Astrocyte (in vitro differentiated cells and primary cell): ENCODE data around the gene NETO2. TPM values are rescaled to one million over a fixed set of nuclear protein-coding genes. Genes with fewer than 3 reads are reported as not detected.

Experiments used
- DNase-seq: peaks from one replicate; pipeline ENCODE4 v3.0.0-alpha.2; 2010; ENCODE audit warnings: low read depth
- FAIRE-seq: peaks from 2 replicates; lab custom pipeline; 2011; peaks lifted over from hg19 to GRCh38; lab: Jason Lieb, UNC
- H2AFZ ChIP-seq: 2 replicates; pipeline ENCODE4 v1.6.0; 2012; ENCODE audit warnings: low read depth, low read length, inconsistent platforms
- H3K27ac ChIP-seq: 2 replicates; pipeline ENCODE4 v1.5.1; 2011; ENCODE audit warnings: low read depth, low read length, inconsistent platforms
- H3K27me3 ChIP-seq: 2 replicates; pipeline ENCODE4 v1.6.0; 2011; ENCODE audit warnings: low read length, inconsistent platforms; ENCODE audit not compliant: insufficient read depth
- H3K36me3 ChIP-seq: 2 replicates; pipeline ENCODE4 v1.5.1; 2011; ENCODE audit warnings: low read length, inconsistent platforms; ENCODE audit not compliant: insufficient read depth
- H3K4me1 ChIP-seq: 2 replicates; pipeline ENCODE4 v1.5.1; 2011; ENCODE audit warnings: low read length, inconsistent platforms; ENCODE audit not compliant: insufficient read depth
- H3K4me2 ChIP-seq: 2 replicates; pipeline ENCODE4 v1.6.0; 2012; ENCODE audit warnings: low read length, inconsistent platforms
- H3K4me3 ChIP-seq: 2 replicates; pipeline ENCODE4 v1.5.1; 2011; ENCODE audit warnings: low read depth, mild to moderate bottlenecking, low read length, inconsistent platforms; ENCODE audit not compliant: insufficient read depth
- H3K79me2 ChIP-seq: 2 replicates; pipeline ENCODE4 v1.6.0; 2012; ENCODE audit warnings: mild to moderate bottlenecking, low read length, inconsistent platforms; ENCODE audit not compliant: insufficient read depth
- H3K9ac ChIP-seq: 2 replicates; pipeline ENCODE4 v1.6.0; 2012; ENCODE audit warnings: mild to moderate bottlenecking, low read length, inconsistent platforms
- H3K9me3 ChIP-seq: 2 replicates; pipeline ENCODE4 v1.5.1; 2012; ENCODE audit warnings: low read depth, mild to moderate bottlenecking, low read length, inconsistent platforms; ENCODE audit not compliant: insufficient read depth
- H4K20me1 ChIP-seq: 2 replicates; pipeline ENCODE4 v1.6.0; 2012; ENCODE audit warnings: low read length, inconsistent platforms; ENCODE audit not compliant: insufficient read depth
- H3K27ac Mint-ChIP-seq: one replicate; pipeline ENCODE4 v1.8.0; 2021; ENCODE audit warnings: mild to moderate bottlenecking, mixed read lengths; ENCODE audit not compliant: unreplicated experiment
- H3K27me3 Mint-ChIP-seq: one replicate; pipeline ENCODE4 v1.8.0; 2021; ENCODE audit warnings: low read depth, mixed read lengths; ENCODE audit not compliant: unreplicated experiment
- H3K36me3 Mint-ChIP-seq: one replicate; pipeline ENCODE4 v1.8.0; 2021; ENCODE audit warnings: low read depth, mixed read lengths; ENCODE audit not compliant: unreplicated experiment
- H3K4me1 Mint-ChIP-seq: one replicate; pipeline ENCODE4 v1.8.0; 2021; ENCODE audit warnings: low read depth, mixed read lengths; ENCODE audit not compliant: unreplicated experiment
- H3K4me3 Mint-ChIP-seq: one replicate; pipeline ENCODE4 v1.8.0; 2021; ENCODE audit warnings: mild to moderate bottlenecking, moderate library complexity, mixed read lengths; ENCODE audit not compliant: unreplicated experiment
- H3K9me3 Mint-ChIP-seq: one replicate; pipeline ENCODE4 v1.8.0; 2021; ENCODE audit warnings: mild to moderate bottlenecking, mixed read lengths; ENCODE audit not compliant: unreplicated experiment
- CTCF ChIP-seq: IDR thresholded peaks from 2 replicates; pipeline ENCODE4 v1.5.1; 2011; ENCODE audit warnings: low read depth, mild to moderate bottlenecking, inconsistent platforms, low read length, moderate library complexity; ENCODE audit not compliant: insufficient read depth
- EZH2 ChIP-seq: IDR thresholded peaks from 2 replicates; pipeline ENCODE4 v1.6.1; 2012; ENCODE audit warnings: mild to moderate bottlenecking, low read length, inconsistent platforms; ENCODE audit not compliant: insufficient read depth
- total RNA-seq: library from RNA; stranded (reverse); gene quantifications from 2 replicates; pipeline ENCODE4 v1.2.1, GENCODE V29; 2021

The NETO2 gene
- total RNA-seq, 1 donor from 2014 or later: 17.1 TPM

GRCh38 chr16:47144559-47144877 is 773 bp upstream of the NETO2 start:
- Histone ChIP-seq H4K20me1 (peaks cover 7% of the 10 kb centered on the region), H3K4me1 (peaks cover 2% of the 10 kb centered on the region), H3K27ac (no peak overlapping the region), H2AFZ (peak overlapping the region; percentile 91), H3K27me3 (no peaks in the 10 kb centered on the region), H3K4me3 (peak overlapping the region; percentile 64), H3K36me3 (no peaks in the 10 kb centered on the region), H3K79me2 (peaks cover 39% of the 10 kb centered on the region), H3K4me2 (peak overlapping the region; percentile 99), H3K9ac (peak overlapping the region; percentile 60), H3K9me3 (no peaks in the 10 kb centered on the region)
- Mint-ChIP-seq H3K27me3 (peaks cover 15% of the 10 kb centered on the region), H3K4me1 (peaks cover 3% of the 10 kb centered on the region), H3K36me3 (no peaks in the 10 kb centered on the region), H3K9me3 (no peaks in the 10 kb centered on the region), H3K4me3 (peak overlapping the region; percentile 79), H3K27ac (no peak overlapping the region)
- no peak for FAIRE-seq
- no peak for DNase-seq
- TF ChIP-seq EZH2 (no peak), CTCF (no peak)

- peak; percentile 45 for DNase-seq
- H3K27ac ChIP-seq: peak overlapping the region; percentile 71
- Mint-ChIP-seq H3K4me1 (peaks cover 8% of the 10 kb centered on the region), H3K9me3 (no peaks in the 10 kb centered on the region), H3K36me3 (no peaks in the 10 kb centered on the region), H3K4me3 (peak overlapping the region; percentile 87), H3K27ac (no peak overlapping the region), H3K27me3 (peaks cover 15% of the 10 kb centered on the region)
- FAIRE-seq: no peak
- no peaks in the 10 kb centered on the region for H3K36me3 ChIP-seq
- H3K4me1 ChIP-seq: peaks cover 9% of the 10 kb centered on the region
- H3K4me3 ChIP-seq: peak overlapping the region; percentile 82
- peak overlapping the region; percentile 79 for H2AFZ ChIP-seq
- peak overlapping the region; percentile 87 for H3K9ac ChIP-seq
- no peaks in the 10 kb centered on the region for H3K9me3 ChIP-seq
- H3K4me2 ChIP-seq: peak overlapping the region; percentile 99
- no peak for TF ChIP-seq EZH2
- TF ChIP-seq CTCF: peak; percentile 17
- peaks cover 53% of the 10 kb centered on the region for H3K79me2 ChIP-seq
- H3K27me3 ChIP-seq: no peaks in the 10 kb centered on the region
- H4K20me1 ChIP-seq: peaks cover 12% of the 10 kb centered on the region
These were observed 696 bp downstream of the NETO2 start for GRCh38 chr16:47142821-47143676.

GRCh38 chr16:47142486-47142820 is 1.3 kb downstream of the NETO2 start:
- TF ChIP-seq EZH2: no peak
- TF ChIP-seq CTCF: peak; percentile 4
- Mint-ChIP-seq H3K9me3 (no peaks in the 10 kb centered on the region), H3K4me3 (peak overlapping the region; percentile 87), H3K4me1 (peaks cover 8% of the 10 kb centered on the region), H3K27ac (peak overlapping the region; percentile 2), H3K36me3 (no peaks in the 10 kb centered on the region), H3K27me3 (peaks cover 15% of the 10 kb centered on the region)
- H3K9ac ChIP-seq: peak overlapping the region; percentile 87
- DNase-seq: peak; percentile 35
- peaks cover 16% of the 10 kb centered on the region for H4K20me1 ChIP-seq
- H3K36me3 ChIP-seq: no peaks in the 10 kb centered on the region
- H3K4me3 ChIP-seq: peak overlapping the region; percentile 82
- peaks cover 59% of the 10 kb centered on the region for H3K79me2 ChIP-seq
- no peaks in the 10 kb centered on the region for H3K27me3 ChIP-seq
- H3K27ac ChIP-seq: peak overlapping the region; percentile 71
- H3K9me3 ChIP-seq: no peaks in the 10 kb centered on the region
- H3K4me1 ChIP-seq: peaks cover 13% of the 10 kb centered on the region
- FAIRE-seq: no peak
- H2AFZ ChIP-seq: no peak overlapping the region
- peak overlapping the region; percentile 99 for H3K4me2 ChIP-seq
